Mononuclear cell (primary cell): Measurements from ENCODE around the gene GLIS1. TPM values are rescaled to one million over a fixed set of nuclear protein-coding genes. Genes with fewer than 3 reads are reported as not detected.
"Not testable (repeated sequence)": the region's sequence is repeated elsewhere in the genome, so short reads cannot be mapped to it uniquely, and the experiment has no call there.

Experiments
- H3K27me3 ChIP-seq: 2 replicates; pipeline ENCODE4 v1.6.0; 2011; ENCODE audit warnings: low read length, control low read depth; ENCODE audit not compliant: insufficient read depth
- H3K4me1 ChIP-seq: 2 replicates; pipeline ENCODE4 v1.5.1; 2011; ENCODE audit warnings: mild to moderate bottlenecking, low read length, control low read depth; ENCODE audit not compliant: insufficient read depth
- H3K4me3 ChIP-seq: 2 replicates; pipeline ENCODE4 v1.5.1; 2011; ENCODE audit warnings: mild to moderate bottlenecking, low read length, moderate library complexity
- H3K9me3 ChIP-seq: 2 replicates; pipeline ENCODE4 v1.5.1; 2011; ENCODE audit warnings: low read depth, mild to moderate bottlenecking, control low read depth, low read length
- total RNA-seq: library from RNA; depleted of rRNA; stranded (reverse); fragments of >200 nt; gene quantifications from one replicate; pipeline ENCODE4 v1.2.3, GENCODE V29; 2012

The GLIS1 gene
- total RNA-seq = not detected

DNA sequence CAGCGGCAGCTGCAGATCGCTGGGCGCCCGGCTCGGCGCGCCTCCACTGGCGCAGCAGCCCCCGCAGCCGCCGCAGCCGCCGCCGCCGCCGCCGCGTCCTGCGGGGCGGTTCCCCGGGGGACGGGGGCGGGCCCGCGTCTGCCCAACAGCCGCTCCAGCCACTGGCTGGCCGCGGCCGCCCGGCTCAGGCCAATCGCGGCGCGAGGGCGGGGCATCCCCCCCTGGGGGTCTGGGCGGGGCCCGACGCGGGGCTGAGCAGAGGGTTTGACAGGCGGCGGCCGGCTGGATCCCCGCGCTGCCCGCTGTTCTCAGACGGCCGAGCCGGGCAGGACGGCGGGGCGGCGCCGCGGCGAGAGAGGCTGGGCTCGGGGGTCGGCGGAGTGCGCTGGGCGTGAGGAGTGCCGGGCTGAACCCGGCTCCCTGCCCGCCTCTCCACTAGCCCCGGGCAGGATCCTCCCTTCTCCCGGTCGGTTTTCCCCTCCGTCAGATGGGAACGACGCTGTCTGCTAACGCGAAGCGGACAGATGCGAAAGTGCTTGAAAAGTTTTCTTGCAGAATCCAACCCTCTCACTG lies at the start of gene GLIS1:
Gene GLIS1 (minus strand): TSS at position 56 of the 573 bp plus-strand sequence. CDS start 1,100 bp downstream, outside the sequence.
- peaks cover 21% of the 10 kb centered on the region for H3K4me1 ChIP-seq
- H3K4me3 ChIP-seq = peak within 1 kb of the TSS; percentile 18
- no peaks in the 10 kb centered on the region for H3K9me3 ChIP-seq
- H3K27me3 ChIP-seq = peaks cover 64% of the 10 kb centered on the region

DNA sequence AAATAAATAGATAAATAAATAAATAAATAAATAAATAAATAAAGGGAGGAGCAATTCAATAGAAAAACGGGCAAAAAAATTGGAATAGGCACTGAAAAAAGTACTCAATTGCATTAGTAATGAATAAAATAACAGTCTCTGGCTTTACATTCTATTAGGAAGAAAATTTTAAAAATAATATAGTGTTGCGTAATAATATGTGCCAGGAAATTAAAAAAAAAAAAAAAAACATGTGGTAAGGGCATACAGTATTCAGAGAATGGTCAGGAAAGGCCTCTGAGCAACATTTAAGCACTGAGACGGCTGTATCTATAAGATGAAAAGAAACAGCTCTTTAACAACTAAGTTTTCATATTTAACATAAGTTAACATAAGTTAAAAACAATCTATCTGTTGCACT lies 48.7 kb upstream of the GLIS1 start:
- no peak overlapping the region for H3K4me3 ChIP-seq
- H3K4me1 ChIP-seq = no peaks in the 10 kb centered on the region
- H3K9me3 ChIP-seq = no peaks in the 10 kb centered on the region
- H3K27me3 ChIP-seq = no peaks in the 10 kb centered on the region

- H3K27me3 ChIP-seq = no peaks in the 10 kb centered on the region
- H3K4me1 ChIP-seq = no peaks in the 10 kb centered on the region
- no peak overlapping the region for H3K4me3 ChIP-seq
- no peaks in the 10 kb centered on the region for H3K9me3 ChIP-seq
Measured at GRCh38 chr1:53783056-53783455, 44.1 kb upstream of the GLIS1 start.

- Histone ChIP-seq H3K4me3 (no peak overlapping the region), H3K27me3 (no peaks in the 10 kb centered on the region), H3K4me1 (no peaks in the 10 kb centered on the region), H3K9me3 (no peaks in the 10 kb centered on the region)
Measured at GRCh38 chr1:53781654-53782053, 42.7 kb upstream of the GLIS1 start.

GRCh38 chr1:53777272-53777671 lies 38.3 kb upstream of the GLIS1 start:
- Histone ChIP-seq H3K4me3 (no peak overlapping the region), H3K9me3 (no peaks in the 10 kb centered on the region), H3K4me1 (no peaks in the 10 kb centered on the region), H3K27me3 (no peaks in the 10 kb centered on the region)

DNA sequence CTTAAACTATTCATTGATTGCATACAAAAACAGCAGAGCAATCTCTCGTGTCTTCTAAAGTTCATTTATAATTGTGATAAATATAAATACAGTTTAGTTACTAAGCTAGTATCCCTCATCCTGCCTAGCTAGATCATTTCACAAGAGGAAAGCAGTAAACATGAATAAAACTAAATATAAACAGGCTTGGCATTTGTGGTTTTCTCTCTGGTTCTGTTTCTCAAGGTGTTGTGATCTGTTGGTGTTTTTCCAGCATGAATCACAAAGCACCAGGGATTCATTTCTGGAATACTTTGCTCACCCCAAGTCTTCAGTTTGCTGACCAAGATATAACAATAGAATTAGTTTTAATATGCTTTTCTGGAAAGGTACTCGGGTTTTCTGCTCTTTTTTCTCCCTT lies 32.7 kb upstream of the GLIS1 start:
- no peaks in the 10 kb centered on the region for H3K27me3 ChIP-seq
- H3K9me3 ChIP-seq = no peaks in the 10 kb centered on the region
- no peak overlapping the region for H3K4me3 ChIP-seq
- H3K4me1 ChIP-seq = no peaks in the 10 kb centered on the region

- no peak overlapping the region for H3K4me3 ChIP-seq
- no peaks in the 10 kb centered on the region for H3K4me1 ChIP-seq
- no peaks in the 10 kb centered on the region for H3K9me3 ChIP-seq
- no peaks in the 10 kb centered on the region for H3K27me3 ChIP-seq
Measured at GRCh38 chr1:53769780-53770179, 30.8 kb upstream of the GLIS1 start.

DNA sequence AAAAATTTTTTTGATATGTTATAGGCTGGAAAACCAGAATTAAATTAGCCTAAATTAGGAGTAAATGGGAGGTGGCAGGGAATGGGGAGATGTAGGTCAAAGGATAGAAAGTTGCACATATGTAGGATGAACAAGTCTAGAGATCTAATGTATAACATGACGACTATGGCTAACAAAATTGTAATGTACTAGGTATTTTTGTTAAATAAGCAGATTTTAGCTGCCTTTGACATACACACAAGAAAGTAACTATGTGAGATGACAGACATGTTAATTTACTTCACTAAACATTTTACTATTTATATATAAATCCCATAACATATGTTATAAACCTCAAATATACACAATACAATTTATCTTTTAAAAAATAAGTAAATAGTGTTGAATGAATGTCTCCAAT lies 30.2 kb upstream of the GLIS1 start:
- Histone ChIP-seq H3K4me3 (no peak overlapping the region), H3K9me3 (no peaks in the 10 kb centered on the region), H3K27me3 (no peaks in the 10 kb centered on the region), H3K4me1 (no peaks in the 10 kb centered on the region)

DNA sequence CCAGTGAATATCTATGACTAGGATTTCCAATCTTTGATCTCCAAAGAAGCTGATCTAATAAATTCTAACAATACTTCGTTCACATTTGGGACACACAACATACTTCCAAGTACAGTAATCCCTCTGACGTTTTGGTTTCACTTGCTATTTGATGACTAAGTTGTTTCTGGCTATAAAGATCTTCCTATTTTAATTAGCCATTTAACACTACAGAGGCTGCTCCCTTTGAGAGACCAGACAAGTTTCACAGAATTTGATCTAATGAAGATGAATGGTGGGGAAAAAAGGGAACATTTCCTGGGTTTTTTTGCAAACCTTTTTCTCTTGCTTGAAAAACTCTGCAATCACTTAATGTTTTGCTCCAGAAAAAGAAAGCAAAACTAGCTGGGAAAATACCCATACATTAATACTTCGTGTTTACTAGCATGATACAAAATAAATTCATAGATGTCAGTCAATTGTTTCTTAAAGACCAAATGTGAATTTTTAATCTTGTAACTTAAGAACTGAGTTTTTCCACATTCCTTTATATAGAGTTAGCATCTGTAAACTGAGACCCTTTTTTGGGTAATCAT lies 28.0 kb upstream of the GLIS1 start:
- H3K9me3 ChIP-seq = no peaks in the 10 kb centered on the region
- H3K27me3 ChIP-seq = no peaks in the 10 kb centered on the region
- H3K4me1 ChIP-seq = no peaks in the 10 kb centered on the region
- no peak overlapping the region for H3K4me3 ChIP-seq

- H3K9me3 ChIP-seq = no peaks in the 10 kb centered on the region
- no peak overlapping the region for H3K4me3 ChIP-seq
- no peaks in the 10 kb centered on the region for H3K4me1 ChIP-seq
- H3K27me3 ChIP-seq = no peaks in the 10 kb centered on the region
Measured at GRCh38 chr1:53766194-53766742, 27.3 kb upstream of the GLIS1 start.

- H3K4me1 ChIP-seq = no peaks in the 10 kb centered on the region
- H3K9me3 ChIP-seq = no peaks in the 10 kb centered on the region
- no peak overlapping the region for H3K4me3 ChIP-seq
- no peaks in the 10 kb centered on the region for H3K27me3 ChIP-seq
Measured at GRCh38 chr1:53765657-53766056, 26.7 kb upstream of the GLIS1 start.

DNA sequence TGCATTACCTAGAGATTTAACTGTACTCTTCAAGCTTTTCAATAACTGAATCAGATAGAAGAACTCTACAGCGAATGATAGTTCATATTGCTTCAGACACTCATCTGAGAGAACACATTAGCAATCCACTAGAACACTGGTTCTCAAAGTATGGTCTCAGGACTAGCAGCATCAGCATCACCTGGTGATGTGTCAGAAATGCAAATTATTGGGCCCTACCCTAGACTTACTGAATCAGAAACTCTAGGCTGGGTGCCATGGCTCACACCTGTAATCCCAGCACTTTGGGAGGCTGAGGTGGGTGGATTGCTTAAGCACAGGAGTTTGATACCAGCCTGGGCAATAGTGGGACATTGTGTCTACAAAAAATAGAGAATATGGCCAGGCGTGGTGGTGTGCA lies 24.9 kb upstream of the GLIS1 start:
- H3K27me3 ChIP-seq = no peaks in the 10 kb centered on the region
- H3K4me1 ChIP-seq = no peaks in the 10 kb centered on the region
- no peak overlapping the region for H3K4me3 ChIP-seq
- H3K9me3 ChIP-seq = no peaks in the 10 kb centered on the region

DNA sequence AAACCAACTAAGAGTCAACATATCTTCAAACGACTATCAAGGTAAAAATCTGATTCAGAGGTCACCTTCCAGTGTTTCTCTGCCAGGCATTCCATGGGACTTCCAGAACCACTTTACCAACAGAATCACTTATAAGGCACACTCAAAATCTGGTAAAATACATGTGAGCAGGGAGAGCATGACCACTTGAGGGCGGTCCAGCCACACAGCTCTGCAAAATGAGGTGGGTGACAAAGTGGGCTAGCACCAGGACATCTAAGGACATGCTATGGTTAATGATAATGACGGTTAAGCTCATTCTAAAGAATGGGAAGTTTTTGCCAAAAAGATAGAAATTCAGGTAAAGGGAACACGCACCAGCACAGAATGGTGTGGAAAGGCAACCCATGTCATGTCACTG lies 24.5 kb upstream of the GLIS1 start:
- Histone ChIP-seq H3K27me3 (no peaks in the 10 kb centered on the region), H3K4me1 (no peaks in the 10 kb centered on the region), H3K9me3 (no peaks in the 10 kb centered on the region), H3K4me3 (no peak overlapping the region)

GRCh38 chr1:53760497-53760896 lies 21.5 kb upstream of the GLIS1 start:
- not testable (repeated sequence) for H3K9me3 ChIP-seq, H3K27me3 ChIP-seq, H3K4me3 ChIP-seq, H3K4me1 ChIP-seq

DNA sequence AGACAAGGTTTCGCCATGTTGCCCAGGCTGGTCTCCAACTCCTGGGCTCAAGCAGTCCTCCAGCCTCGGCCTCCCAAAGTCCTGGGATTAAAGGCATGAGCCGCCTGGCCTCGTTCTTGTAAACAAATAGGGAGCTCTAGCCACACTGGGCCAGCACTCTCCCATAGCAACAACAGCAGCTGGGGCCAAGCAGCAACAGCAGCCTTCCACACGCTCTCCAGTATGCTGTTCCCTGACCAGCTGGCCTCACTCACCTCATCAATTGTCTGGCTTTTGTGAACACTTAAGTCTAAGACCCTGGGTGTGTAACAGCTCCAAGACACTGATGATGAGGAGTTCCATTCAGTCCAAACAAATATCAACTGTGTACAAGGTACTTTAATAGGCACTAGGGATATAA lies 16.9 kb upstream of the GLIS1 start:
- H3K4me1 ChIP-seq = no peaks in the 10 kb centered on the region
- no peaks in the 10 kb centered on the region for H3K9me3 ChIP-seq
- H3K4me3 ChIP-seq = no peak overlapping the region
- no peaks in the 10 kb centered on the region for H3K27me3 ChIP-seq
